Heart right ventricle (tissue), 16 donors: ENCODE results near the gene GRIA2. TPM values are rescaled to one million over a fixed set of nuclear protein-coding genes. Genes with fewer than 3 reads are reported as not detected.

ENCODE experiments used
- ATAC-seq, 8 donors: fragments of 200-7000 bp; cut with Tn5 transposase; one replicate each; pipeline ENCODE4 v1.9.1; 2020; ENCODE audit warnings: mild to moderate bottlenecking in 8 of 8, moderate library complexity in 8 of 8, moderate number of reproducible peaks in 1 of 8
- DNase-seq, 2 donors: peaks; one replicate each; pipeline ENCODE4 v3.0.0-alpha.2; 2020
- H3K27ac ChIP-seq, 10 donors: fragments of 200-600 bp; sonication (generic) in 2 of 10; one replicate each; pipeline versions ENCODE4 v1.5.0 to v1.8.0; 2020 to 2022; ENCODE audit warnings: mild to moderate bottlenecking in 3 of 10
- H3K27me3 ChIP-seq, 7 donors: fragments of 200-600 bp; one replicate each; pipeline ENCODE4 v1.8.0; 2021 to 2022; ENCODE audit warnings: mild to moderate bottlenecking in 2 of 7
- H3K36me3 ChIP-seq, 9 donors: fragments of 200-600 bp; sonication (generic) in 1 of 9; one replicate each; pipeline versions ENCODE4 v1.5.0 to v1.8.0; 2020 to 2022; ENCODE audit warnings: mild to moderate bottlenecking in 2 of 9
- H3K4me1 ChIP-seq, 9 donors: fragments of 200-600 bp; sonication (generic) in 1 of 9; one replicate each; pipeline versions ENCODE4 v1.5.0 to v1.8.0; 2020 to 2022; ENCODE audit warnings: mild to moderate bottlenecking in 4 of 9
- H3K4me3 ChIP-seq, 10 donors: fragments of 200-600 bp; sonication (generic) in 2 of 10; one replicate each; pipeline versions ENCODE4 v1.5.0 to v1.8.0; 2020 to 2022; ENCODE audit warnings: mild to moderate bottlenecking in 7 of 10, moderate library complexity in 2 of 10
- H3K9me3 ChIP-seq, 11 donors: fragments of 200-600 bp in 10 of 11; sonication (generic) in 2 of 11; one replicate each; pipeline versions ENCODE4 v1.5.0 to v1.8.0; 2013 to 2022; ENCODE audit warnings: mild to moderate bottlenecking in 2 of 11, control low read depth in 1 of 11, moderate library complexity in 1 of 11
- CTCF ChIP-seq, 9 donors: fragments of 200-600 bp; sonication (generic) in 2 of 9; IDR thresholded peaks; one replicate each; pipeline versions ENCODE4 v1.5.0 to v1.8.0; 2021 to 2022; ENCODE audit warnings: antibody characterized with exemption in 9 of 9, mild to moderate bottlenecking in 5 of 9, moderate library complexity in 1 of 9
- WGBS, 2 donors: extraction: QIAGEN DNeasy Blood & Tissue Kit; methylation state at CpG; one replicate each; pipeline ENCODE4 v1.1.7; 2013; ENCODE audit warnings: inconsistent platforms in 1 of 2; 5-methylcytosine and 5-hydroxymethylcytosine counted together
- intact Hi-C, 10 donors: fragments of 100-400 bp; cut with DNase I; formaldehyde crosslinking; loops; one replicate each; pipeline versions ENCODE4 v1.11.1 to v1.14.2; 2022
- polyA plus RNA-seq, 2 donors: library from polyadenylated mRNA; stranded (reverse); fragments of 200-250 nt; gene quantifications; one replicate each; pipeline ENCODE4 v1.2.3, GENCODE V29; 2013
- total RNA-seq, 10 donors: library from RNA; stranded (reverse); fragmentation: NEBNext Ultra II Directional in 3 of 10; extraction: Animal tissue kit (Norgen Biotek cat#: 25700) in 3 of 10; gene quantifications; one replicate each; pipeline versions ENCODE4 v1.2.1 to v1.2.4, GENCODE V29; 2021 to 2023
- donor health status: Arrhythmogenic right ventricular cardiomyopathy.
- donor health status: ischemic (EF 13 %, LVEDD 7.1; RV severe dilation, severe dysfunction).
- donor health status: healthy with polysubstance abuse.
- donor health status: DM: no; HTN: yes; CAD: no.
- donor health status: DM: no; HTN: no; CAD: no.
- donor health status: ischemic (EF 25% LVEDD 6.9; RV normal size, moderate dysfunction).
- donor health status: ischemic (EF 25% LVEDD 5.7; RV mildly dilated, moderate dysfunction).
- donor health status: healthy.
- donor health status: DM: yes; HTN: yes; CAD: no.
- donor health status: Ischemic cardiomyopathy.
- donor health status: ischemic (EF 35%, LVEDD 5.7; RV mildly dilated, moderate dysfunction).
- donor health status: nonischemic (EF 11% LVEDD 7.7; RV severe dilation, severe dysfunction).
- donor health status: DM: yes; HTN: yes; CAD: no.
- donor health status: PGD.
- donor health status: ischemic (EF 29% LVEDD 5.4; RV normal size, mild dysfunction).
- donor health status: nonischemic (EF 23%, LVEDD 6.1; RV moderate dilation, normal function).

The GRIA2 gene
- total and polyA plus RNA-seq, 12 donors: 0.20 to 0.51 TPM; not detected in 10

- ATAC-seq (no peak), DNase-seq (no peak)
- TF ChIP-seq CTCF (IDR thresholded peaks at IDR 0.05): no peak
- no peaks in the 10 kb centered on the region for H3K4me1 ChIP-seq
- WGBS, 2 donors: 94 to 95% methylated on average over 1 of the region's 1 CpG
- peaks cover 0 to 3% (median 0%) of the 10 kb centered on the region in 11 donors for H3K9me3 ChIP-seq
- H3K27ac ChIP-seq: no peak overlapping the region
- H3K27me3 ChIP-seq: no peaks in the 10 kb centered on the region
- H3K4me3 ChIP-seq: no peak overlapping the region
- intact Hi-C loops: no loop called here
- no peaks in the 10 kb centered on the region for H3K36me3 ChIP-seq
These were observed 137.9 kb downstream of the GRIA2 start for GRCh38 chr4:157358439-157358838.

- Histone ChIP-seq H3K27ac (no peak overlapping the region), H3K9me3 (peaks cover 0 to 3% (median 0%) of the 10 kb centered on the region in 11 donors), H3K4me1 (no peaks in the 10 kb centered on the region), H3K4me3 (no peak overlapping the region), H3K36me3 (no peaks in the 10 kb centered on the region), H3K27me3 (no peaks in the 10 kb centered on the region)
- DNase-seq: no peak
- 36 to 54% methylated on average over 1 of the region's 1 CpG for WGBS, 2 donors
- intact Hi-C loops: no loop called here
- TF ChIP-seq CTCF (IDR thresholded peaks at IDR 0.05): no peak
- ATAC-seq: no peak
These were observed 138.3 kb downstream of the GRIA2 start for GRCh38 chr4:157358851-157359250.

- intact Hi-C loops: no loop called here
- no peaks in the 10 kb centered on the region for H3K36me3 ChIP-seq
- H3K27me3 ChIP-seq: no peaks in the 10 kb centered on the region
- ATAC-seq (no peak), DNase-seq (no peak)
- 22 to 28% methylated on average over 4 of the region's 4 CpGs for WGBS, 2 donors
- H3K4me3 ChIP-seq: no peak overlapping the region
- H3K4me1 ChIP-seq: no peaks in the 10 kb centered on the region
- H3K27ac ChIP-seq: no peak overlapping the region
- H3K9me3 ChIP-seq: peaks cover 0 to 3% (median 0%) of the 10 kb centered on the region in 11 donors
- no peak for TF ChIP-seq CTCF (IDR thresholded peaks at IDR 0.05)
These were observed 142.8 kb downstream of the GRIA2 start for GRCh38 chr4:157363360-157363759.

- H3K36me3 ChIP-seq: no peaks in the 10 kb centered on the region
- intact Hi-C loops: no loop called here
- no peak overlapping the region for H3K4me3 ChIP-seq
- no peaks in the 10 kb centered on the region for H3K4me1 ChIP-seq
- no peaks in the 10 kb centered on the region for H3K27me3 ChIP-seq
- H3K27ac ChIP-seq: no peak overlapping the region
- 73 to 77% methylated on average over 3 of the region's 3 CpGs for WGBS, 2 donors
- no peak for DNase-seq
- ATAC-seq: no peak
- H3K9me3 ChIP-seq: no peaks in the 10 kb centered on the region
- no peak for TF ChIP-seq CTCF (IDR thresholded peaks at IDR 0.05)
These were observed 151.6 kb downstream of the GRIA2 start for GRCh38 chr4:157372154-157372553.
